GM12872 (cell line): ENCODE measurements around the gene CXCL13.

Experiments
- TF ChIP-seq, protein P1 (sequence below): IDR thresholded peaks from 3 replicates; pipeline ENCODE4 v1.5.1; 2011; ENCODE audit warnings: low read depth, mild to moderate bottlenecking, low read length, moderate library complexity; ENCODE audit not compliant: insufficient read depth

The CXCL13 gene

DNA sequence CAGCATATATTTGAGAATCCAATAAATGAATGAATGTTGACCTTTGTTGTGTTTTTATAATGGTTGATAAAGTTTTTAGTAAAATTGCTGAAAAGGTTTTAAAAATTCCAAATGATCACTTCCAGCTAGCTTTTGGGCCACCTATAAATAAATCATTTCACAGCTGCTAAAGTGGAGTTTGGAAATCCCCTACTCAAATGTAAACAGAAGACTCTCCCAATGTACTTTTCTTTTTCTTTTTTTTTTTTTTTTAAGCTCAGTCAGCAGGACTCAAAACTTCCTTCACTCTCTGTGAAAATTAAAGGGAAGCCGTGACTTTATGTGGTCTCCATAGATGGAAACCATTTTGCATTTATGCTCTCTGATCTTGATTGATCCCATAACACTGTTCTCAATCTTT is 45.2 kb downstream of the CXCL13 start:
- TF ChIP-seq, protein P1, sequence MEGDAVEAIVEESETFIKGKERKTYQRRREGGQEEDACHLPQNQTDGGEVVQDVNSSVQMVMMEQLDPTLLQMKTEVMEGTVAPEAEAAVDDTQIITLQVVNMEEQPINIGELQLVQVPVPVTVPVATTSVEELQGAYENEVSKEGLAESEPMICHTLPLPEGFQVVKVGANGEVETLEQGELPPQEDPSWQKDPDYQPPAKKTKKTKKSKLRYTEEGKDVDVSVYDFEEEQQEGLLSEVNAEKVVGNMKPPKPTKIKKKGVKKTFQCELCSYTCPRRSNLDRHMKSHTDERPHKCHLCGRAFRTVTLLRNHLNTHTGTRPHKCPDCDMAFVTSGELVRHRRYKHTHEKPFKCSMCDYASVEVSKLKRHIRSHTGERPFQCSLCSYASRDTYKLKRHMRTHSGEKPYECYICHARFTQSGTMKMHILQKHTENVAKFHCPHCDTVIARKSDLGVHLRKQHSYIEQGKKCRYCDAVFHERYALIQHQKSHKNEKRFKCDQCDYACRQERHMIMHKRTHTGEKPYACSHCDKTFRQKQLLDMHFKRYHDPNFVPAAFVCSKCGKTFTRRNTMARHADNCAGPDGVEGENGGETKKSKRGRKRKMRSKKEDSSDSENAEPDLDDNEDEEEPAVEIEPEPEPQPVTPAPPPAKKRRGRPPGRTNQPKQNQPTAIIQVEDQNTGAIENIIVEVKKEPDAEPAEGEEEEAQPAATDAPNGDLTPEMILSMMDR: no peak

DNA sequence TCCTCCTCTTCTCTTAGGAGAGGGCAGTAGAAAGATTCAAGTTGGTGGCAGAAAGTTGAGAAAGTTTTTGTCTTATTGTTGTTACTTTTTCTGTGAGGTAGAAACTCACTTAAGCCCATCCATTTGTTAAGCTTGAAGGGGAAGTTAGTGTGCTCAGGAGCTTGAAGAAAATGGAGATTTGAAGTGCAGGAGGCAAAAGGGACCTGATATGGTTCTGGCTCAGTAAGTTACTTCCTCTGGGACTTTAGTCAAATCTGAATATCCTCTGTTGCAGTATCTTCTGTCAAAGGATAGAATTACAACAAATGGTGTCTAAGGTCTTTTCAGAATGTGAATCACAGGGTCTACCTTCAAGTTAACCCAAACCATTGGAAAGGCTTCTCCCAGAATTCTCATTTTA is 46.2 kb downstream of the CXCL13 start:
- TF ChIP-seq, protein P1: no peak

DNA sequence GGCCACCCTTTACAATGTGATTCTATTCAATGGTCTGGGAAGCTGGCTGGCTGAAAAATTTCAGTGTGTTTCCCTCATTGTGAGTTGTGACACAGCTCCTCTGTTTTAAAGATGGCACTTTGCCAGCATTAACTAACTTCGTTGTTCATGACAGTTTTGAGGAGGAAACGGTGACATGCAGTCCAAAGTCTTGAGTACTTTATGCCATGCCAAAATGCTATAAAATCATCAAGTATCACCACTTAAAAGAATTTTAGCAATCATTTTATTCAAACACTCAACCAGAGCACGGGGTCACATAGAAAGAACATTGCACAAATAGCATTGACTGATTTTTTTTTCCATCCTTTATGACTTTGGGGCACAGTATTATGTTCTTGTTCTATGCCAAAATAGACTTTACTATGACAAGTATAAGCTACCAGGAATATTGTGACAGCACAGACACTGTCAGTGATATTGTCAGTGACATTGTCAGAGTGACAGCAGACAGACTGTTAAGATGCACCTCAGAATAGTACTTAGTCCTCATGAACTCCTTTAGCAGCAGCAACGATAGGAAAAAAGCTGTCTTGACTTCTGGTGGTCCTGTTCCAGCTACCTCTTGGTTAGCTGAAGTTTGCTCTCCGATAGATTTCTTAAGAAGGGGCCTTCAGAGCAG is 46.7 kb downstream of the CXCL13 start:
- TF ChIP-seq, protein P1: no peak

DNA sequence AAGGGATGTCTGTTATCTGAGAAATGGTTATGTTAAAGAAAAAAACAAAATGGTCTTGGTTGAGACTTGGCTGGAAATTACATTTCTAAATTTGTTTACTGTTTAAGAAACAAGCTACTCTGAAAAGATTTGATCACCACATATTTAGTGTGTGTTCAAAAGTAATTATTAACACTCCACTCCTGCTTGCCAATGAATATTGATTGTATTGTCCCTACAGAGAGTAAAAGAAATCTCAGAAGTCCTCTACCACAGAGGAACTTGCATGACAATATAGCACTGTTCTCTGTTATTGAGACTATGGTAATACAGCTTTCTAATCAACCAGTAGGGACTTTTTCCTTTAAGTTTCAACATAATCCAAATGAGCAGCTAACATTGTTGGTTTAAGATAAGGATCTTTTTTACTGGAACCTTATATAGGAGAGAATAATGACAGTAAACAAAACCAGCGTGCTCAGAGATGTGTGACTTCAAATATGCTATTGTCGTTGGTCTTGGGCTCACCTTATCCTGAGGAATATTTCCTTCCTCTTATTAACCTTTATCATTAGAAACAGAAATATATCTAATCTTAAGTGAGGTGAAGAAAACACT is 47.6 kb downstream of the CXCL13 start:
- TF ChIP-seq, protein P1: no peak
